COLO829 (cell line): Measurements from ENCODE around the gene C6orf89.

Experiments
- DNase-seq: peaks from one replicate; pipeline ENCODE4 v3.0.0; 2012; ENCODE audit warnings: low spot score

C6orf89 gene

GRCh38 chr6:36968266-36968977 is 82.7 kb downstream of the C6orf89 start:
- no peak for DNase-seq

- DNase-seq = no peak
These were observed 83.5 kb downstream of the C6orf89 start for GRCh38 chr6:36969240-36969691.

- no peak for DNase-seq
These were observed 84.5 kb downstream of the C6orf89 start for GRCh38 chr6:36969988-36970891.

GRCh38 chr6:36970892-36971842 is 85.4 kb downstream of the C6orf89 start:
- no peak for DNase-seq

- DNase-seq = no peak
These were observed 86.3 kb downstream of the C6orf89 start for GRCh38 chr6:36971921-36972673.

GRCh38 chr6:36973190-36973589 is 87.4 kb downstream of the C6orf89 start:
- DNase-seq = no peak

- no peak for DNase-seq
These were observed 87.9 kb downstream of the C6orf89 start for GRCh38 chr6:36973647-36974046.

- DNase-seq = no peak
These were observed 89.7 kb downstream of the C6orf89 start for GRCh38 chr6:36975231-36976006.

- DNase-seq = no peak
These were observed 90.2 kb downstream of the C6orf89 start for GRCh38 chr6:36976007-36976264.

- no peak for DNase-seq
These were observed 90.8 kb downstream of the C6orf89 start for GRCh38 chr6:36976509-36976908.

GRCh38 chr6:36976931-36977330 is 91.2 kb downstream of the C6orf89 start:
- DNase-seq = no peak

- DNase-seq = no peak
These were observed 91.8 kb downstream of the C6orf89 start for GRCh38 chr6:36977470-36977941.
